Posterior cingulate gyrus (tissue), 11 donors: ENCODE measurements around the gene CPN1.
A peak's percentile ranks its signal among the peaks of the same experiment; 100 is the strongest.
"Not testable (repeated sequence)": the region's sequence is repeated elsewhere in the genome, so short reads cannot be mapped to it uniquely, and the experiment has no call there.

Source experiments
- DNase-seq, 10 donors: peaks; one replicate each; pipeline versions ENCODE4 v3.0.0 to v3.0.0-alpha.2; 2020 to 2021; ENCODE audit warnings: mixed read lengths in 3 of 10
- intact Hi-C: fragments of 100-400 bp; cut with DNase I; formaldehyde crosslinking; loops from one replicate; pipeline ENCODE4 v1.15.1; 2023

Gene CPN1

DNA sequence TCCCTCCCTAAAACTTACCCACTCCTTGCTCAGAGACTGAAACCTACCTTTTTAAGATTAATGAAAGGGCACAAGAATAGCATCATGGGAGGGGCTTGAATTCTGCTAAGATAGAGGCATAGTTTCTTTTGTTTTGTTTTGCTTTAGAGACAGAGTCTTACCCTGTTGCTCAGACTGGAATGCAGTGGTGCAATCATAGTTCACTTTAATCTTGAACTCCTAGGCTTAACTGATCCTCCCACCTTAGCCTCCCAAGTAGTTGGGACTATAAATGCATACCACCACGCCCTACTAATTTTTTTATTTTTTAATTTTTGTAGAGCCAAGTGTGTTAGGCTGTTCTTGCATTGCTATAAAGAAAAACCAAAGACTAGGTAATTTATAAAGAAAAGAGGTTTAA lies 54.3 kb downstream of the CPN1 start:
- intact Hi-C loops: no loop called here
- DNase-seq: no peak

DNA sequence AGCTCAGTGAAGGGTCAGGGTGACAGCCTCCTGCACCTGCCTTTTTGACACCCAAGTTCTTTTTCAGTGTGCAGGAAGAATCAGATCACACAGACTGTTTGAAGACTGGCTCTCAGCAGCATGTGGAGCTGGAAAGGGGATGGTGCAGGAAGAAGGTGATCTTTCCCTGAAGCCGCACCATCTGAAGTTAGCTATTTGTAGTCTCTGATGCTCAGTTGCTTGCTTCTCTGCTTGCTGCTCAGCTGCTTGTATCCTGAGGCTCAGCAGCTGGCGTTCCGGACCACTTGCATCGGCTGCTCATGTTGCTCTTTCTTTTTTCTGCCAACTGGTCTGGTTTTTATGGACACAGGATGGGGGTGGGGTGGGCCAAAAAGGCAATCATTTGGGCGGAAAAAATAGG lies 56.1 kb downstream of the CPN1 start:
- no peak for DNase-seq
- intact Hi-C loops: no loop called here

GRCh38 chr10:100024748-100025147 lies 56.9 kb downstream of the CPN1 start:
- intact Hi-C loops: no loop called here
- no peak for DNase-seq

- no peak for DNase-seq
- intact Hi-C loops: no loop called here
These were observed 59.3 kb downstream of the CPN1 start for GRCh38 chr10:100022403-100022802.

DNA sequence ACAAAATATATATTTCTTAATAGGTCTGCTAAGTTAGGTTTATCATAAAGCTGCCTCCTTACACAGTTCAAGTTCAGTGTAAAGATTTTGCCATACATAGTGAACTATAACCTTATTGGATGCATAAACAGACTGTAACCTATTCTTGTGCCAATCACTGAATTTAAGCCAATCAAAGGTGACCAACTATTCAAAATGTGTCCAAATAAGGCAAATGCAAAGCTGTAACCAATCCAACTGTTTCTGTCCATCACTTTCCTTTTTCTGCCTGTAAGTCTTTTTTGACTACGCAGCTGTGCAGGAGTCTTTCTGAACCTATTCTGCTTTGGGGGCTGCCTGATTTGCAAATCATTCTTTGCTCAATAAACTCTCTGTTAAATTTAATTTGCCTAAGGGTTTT lies 60.3 kb downstream of the CPN1 start:
- no peak for DNase-seq
- intact Hi-C loops: no loop called here

GRCh38 chr10:100020886-100021253 lies 60.8 kb downstream of the CPN1 start:
- intact Hi-C loops: no loop called here

DNA sequence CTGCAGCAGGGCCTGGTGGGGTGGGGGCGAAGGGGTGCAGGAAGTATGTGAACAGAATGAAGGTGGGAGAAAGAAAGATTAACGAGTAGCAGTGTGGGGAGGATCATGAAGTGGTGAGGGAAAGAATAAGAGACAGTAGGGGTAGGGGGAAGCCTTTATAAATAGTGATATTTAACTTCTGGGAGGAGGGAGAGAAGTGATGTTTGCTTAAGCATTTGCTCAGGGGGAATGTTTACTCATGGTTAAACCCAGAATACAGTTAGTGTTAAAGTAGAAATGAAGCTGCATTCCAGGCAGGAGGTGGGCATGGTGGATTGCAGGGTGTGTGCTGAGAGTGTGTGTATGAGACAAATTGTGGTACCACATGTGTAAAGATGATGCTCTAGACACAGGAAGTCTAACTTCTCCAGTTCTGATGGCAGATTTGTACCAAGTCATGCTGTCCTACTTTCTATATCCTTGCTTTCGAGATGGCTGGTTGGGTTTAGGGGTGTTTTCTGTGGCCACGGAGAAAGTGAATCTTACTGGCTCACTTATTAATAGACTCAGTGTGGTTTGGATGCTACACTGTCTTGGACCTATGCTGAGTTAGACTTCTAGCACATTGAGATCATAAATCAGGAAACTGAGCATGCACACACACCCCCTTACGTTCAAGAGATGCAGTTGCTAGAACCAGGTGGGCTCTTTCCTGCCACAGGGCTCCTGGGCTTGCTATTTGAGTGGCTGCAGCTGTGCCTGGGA lies 61.4 kb downstream of the CPN1 start:
- intact Hi-C loops: no loop called here
- no peak for DNase-seq

More at GRCh38 chr10:100020886-100021253, 60.8 kb downstream of the CPN1 start:
- no peak for DNase-seq

DNA sequence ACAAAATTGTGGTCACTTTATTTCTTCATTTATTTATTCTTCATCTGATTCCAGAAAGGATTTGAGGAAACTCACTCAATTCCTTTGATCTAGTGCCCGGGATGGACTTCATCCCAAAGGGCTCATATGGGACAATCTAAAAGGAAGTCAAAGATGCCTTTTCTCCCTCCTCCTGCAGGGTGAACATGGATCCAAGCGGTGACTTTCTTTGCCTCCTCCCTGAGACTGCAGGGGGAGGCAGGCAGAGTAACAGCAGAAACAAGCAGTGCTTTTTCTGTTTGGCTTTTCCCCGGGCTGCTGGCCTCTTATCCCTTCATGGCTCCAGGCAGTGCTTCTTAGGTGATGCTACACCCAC lies 61.9 kb downstream of the CPN1 start:
- intact Hi-C loops: no loop called here
- no peak for DNase-seq

- DNase-seq: no peak
- intact Hi-C loops: no loop called here
These were observed 67.5 kb downstream of the CPN1 start for GRCh38 chr10:100014071-100014762.

- intact Hi-C loops: no loop called here
These were observed 68.0 kb downstream of the CPN1 start for GRCh38 chr10:100013621-100014020.

DNA sequence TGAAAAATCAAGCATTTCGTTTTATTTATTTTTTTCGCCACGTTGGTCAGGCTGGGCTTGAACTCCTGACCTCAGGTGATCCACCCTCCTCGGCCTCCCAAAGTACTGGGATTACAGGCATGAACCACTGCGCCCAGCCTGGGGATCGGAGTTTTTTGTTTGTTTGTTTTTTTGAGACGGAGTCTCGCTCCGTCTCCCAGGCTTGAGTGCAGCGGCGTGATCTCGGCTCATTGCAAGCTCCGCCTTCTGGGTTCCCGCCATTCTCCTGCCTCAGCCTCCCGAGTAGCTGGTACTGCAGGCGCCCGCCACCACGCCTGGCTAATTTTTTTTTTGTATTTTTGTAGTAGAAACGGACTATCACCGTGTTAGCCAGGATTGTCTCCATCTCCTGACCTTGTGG lies 69.8 kb downstream of the CPN1 start:
- intact Hi-C loops: not testable (repeated sequence)

More at GRCh38 chr10:100013621-100014020, 68.0 kb downstream of the CPN1 start:
- DNase-seq: no peak

GRCh38 chr10:100009793-100010676 lies 71.6 kb downstream of the CPN1 start, which contains the start of gene DNMBP:
TSS of gene DNMBP (minus strand) at chr10:100009947. CDS start at chr10:99972124, 37,823 bp downstream.
- intact Hi-C loops: no loop called here
- DNase-seq: peak; percentile 35 to 95 (median 53)

More for the DNA sequence above, 69.8 kb downstream of the CPN1 start:
- not testable (repeated sequence) for DNase-seq

DNA sequence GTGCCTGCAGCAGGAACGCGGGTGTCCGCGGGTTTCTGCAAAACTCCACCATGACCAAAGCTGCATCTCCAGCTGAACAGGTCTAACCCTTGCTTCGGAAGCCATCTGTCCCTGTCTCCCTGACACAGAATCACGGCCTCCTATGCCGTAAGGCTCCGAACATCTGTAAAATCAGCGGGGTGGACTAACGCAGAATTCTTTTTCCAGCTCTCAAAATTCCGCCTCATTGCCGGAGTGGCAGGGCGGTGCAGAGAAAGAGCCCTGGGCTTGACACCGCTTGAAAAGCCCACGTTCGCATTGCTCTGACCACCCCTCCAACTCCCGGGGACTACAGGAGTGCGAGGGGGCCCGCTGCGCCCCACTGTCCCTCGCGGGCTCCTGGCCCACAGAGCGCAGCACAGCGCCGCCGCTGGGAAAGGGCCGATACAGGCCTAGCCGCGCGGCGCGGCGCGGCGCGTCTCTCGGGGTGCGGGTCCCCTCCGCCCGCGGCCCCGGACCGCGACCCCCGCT lies 72.3 kb downstream of the CPN1 start:
- DNase-seq: peak; percentile 13 to 91 (median 54)
- intact Hi-C loops: no loop called here

DNA sequence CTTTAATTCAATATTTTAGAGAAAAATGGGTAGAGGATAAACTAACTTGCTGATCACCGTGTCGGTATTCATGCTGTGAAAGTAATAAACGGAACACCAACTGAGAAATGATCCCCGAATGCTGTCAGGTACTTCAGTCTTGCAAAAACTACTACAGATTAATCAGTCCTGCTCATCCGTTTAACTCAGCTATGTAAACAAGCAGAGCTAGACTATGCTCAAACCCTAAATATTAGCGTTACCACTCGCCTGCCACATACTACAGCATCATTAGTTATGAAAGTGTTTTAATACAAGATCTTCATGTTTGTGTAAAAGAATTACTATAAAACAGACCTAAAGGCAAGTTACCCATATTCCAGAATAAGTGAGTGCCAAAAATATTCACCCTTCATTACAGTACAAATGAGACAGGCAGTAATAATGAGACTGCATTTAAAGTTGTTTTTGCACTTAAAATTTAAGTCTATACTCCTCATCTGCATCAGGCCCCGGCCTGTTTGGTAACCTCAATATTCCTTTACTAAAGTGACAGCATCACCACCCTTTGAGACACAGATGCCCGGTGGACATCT lies 72.9 kb downstream of the CPN1 start:
- intact Hi-C loops: no loop called here
- DNase-seq: no peak

- intact Hi-C loops: no loop called here
These were observed 73.5 kb downstream of the CPN1 start for GRCh38 chr10:100008142-100008522.

DNA sequence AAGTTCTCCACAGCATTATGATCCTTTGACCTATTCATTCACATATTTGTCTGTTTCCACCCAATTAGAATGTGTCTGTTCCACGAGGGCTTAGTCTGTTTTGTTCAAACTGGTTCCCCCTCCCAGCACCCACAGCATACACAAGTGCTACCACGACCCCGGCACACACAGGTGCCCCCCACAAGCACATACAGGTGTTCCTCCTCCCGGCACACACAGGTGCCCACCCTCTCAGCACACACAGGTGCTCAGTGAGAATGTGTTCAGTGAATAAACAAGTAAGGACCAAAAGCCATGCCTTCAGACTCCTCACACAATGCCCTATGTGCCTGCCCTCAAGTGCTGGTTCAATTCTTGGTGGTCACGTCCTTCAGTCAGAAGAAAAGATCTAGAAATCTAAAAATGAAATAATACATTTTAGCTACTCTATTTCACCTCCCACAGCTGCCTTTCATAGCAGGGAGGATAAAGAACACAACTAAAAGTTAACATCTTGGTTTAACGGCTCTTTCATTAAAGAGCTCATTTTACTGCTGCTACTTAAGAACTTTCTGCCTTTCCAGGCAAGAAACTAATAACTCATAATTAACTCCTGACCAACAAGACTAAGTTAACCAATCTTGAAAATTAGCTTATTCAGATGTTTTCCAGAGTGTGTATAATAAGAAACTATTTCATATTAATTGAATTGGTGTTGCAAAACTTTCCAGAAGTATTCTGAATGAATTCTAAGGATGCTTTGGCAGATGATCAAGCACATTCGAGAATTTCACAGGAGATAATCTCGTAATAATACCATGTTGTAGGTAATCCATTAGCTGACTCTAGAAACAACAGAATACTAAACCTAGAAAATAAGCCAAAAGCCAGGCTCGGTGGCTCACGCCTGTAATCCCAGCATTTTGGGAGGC lies 74.2 kb downstream of the CPN1 start:
- intact Hi-C loops: no loop called here

More at GRCh38 chr10:100008142-100008522, 73.5 kb downstream of the CPN1 start:
- no peak for DNase-seq

DNA sequence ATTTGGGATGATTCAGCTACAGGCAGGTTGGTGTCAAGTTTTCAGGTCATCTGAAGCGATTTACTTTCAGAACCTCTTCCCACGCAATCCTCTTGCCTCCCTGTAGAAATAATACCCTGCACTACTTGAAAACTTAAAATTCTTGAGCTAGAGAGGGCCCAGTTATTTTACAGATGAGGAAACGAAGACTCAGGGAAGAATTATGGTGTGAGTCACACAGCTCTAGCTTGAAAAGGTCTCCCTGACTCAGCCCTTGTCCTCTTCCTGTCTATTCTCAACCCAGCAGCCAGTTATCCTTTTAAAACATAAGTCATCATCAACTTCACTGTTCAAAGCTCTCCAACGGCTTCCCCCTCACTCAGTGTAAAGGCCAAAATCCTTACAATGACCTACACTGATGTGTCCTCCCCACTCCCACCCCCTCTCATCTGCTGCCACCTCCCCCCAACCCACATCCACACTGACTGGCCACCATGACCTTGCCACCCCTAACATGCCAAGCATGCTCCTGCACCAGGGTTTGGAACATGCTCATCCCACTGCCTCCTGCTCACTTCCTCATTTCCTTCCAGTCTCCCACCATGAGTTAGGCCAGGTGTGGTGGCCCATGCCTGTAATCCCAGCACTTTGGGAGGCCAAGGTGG lies 75.3 kb downstream of the CPN1 start:
- intact Hi-C loops: no loop called here
- DNase-seq: no peak

More for the DNA sequence above, 74.2 kb downstream of the CPN1 start:
- no peak for DNase-seq

GRCh38 chr10:100004805-100005510 lies 76.7 kb downstream of the CPN1 start:
- intact Hi-C loops: no loop called here
- no peak for DNase-seq
